ENCODE data around the gene DDX49. TPM values are rescaled to one million over a fixed set of nuclear protein-coding genes. Genes with fewer than 3 reads are reported as not detected.
A peak's percentile ranks its signal among the peaks of the same experiment; 100 is the strongest.

The DDX49 gene
- total and polyA plus RNA-seq, 12 donors, result 16.2 to 74.5 (median 22.1) TPM

DNA sequence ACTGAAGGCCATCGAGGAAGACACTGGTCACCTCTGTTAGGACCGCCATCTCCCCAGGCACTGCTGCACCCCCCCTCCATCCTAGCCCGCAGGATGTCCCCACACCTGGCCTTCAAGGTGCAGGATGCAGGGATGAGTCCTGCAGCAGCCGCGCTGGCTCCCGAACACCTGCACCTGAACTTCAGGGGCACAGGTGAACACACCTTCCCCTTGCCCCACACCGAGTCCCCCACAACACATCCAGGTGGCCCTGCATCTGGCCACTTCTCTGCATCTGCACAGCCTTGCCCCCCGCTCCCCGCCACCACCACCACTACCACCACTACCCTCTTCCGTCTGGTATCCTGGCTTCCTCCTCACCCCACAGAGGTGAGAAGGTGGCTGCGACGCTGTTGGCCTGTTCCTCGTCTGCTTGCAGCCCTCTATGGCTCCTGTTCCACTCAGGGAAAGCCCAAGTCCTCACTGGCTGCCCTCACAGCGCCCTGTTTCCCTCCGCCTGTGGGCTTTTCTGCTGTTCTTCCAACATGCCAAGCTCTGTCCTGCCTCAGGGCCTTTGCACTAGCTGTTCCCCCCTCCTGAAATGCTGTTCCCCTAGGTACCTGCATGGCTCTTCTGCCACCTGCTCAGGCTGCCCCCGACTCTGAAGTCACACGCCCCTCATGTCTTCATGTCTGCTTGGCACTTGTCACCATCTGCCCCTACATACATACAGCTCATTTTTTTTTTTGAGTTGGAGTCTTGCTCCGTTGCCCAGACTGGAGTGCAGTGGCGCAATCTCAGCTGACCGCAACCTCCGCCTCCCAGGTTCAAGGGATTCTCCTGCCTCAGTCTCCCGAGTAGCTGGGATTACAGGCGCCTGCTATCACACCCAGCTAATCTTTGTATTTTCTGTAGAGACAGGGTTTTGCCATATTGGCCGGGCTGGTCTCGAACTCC is 22.2 kb upstream of the DDX49 start:
- 94 to 96% methylated on average over 25 of the region's 25 CpGs for WGBS, 2 donors
- intact Hi-C loops (cut with DNase I), result loop anchor here in 1 of 10 donors (10.0 kb wide), 1 partner anchor 87 kb away; no protein-coding TSS in a partner anchor
- DNase-seq (no peak), ATAC-seq (no peak)
- no peak overlapping the region for H3K4me3 ChIP-seq
- no peak for TF ChIP-seq CTCF (IDR thresholded peaks at IDR 0.05)
- peaks cover 0 to 34% (median 9%) of the 10 kb centered on the region in 9 donors for H3K36me3 ChIP-seq
- H3K27me3 ChIP-seq, result peaks cover 0 to 37% (median 17%) of the 10 kb centered on the region in 7 donors
- no peaks in the 10 kb centered on the region for H3K9me3 ChIP-seq
- H3K27ac ChIP-seq, result no peak overlapping the region
- H3K4me1 ChIP-seq, result peaks cover 3 to 37% (median 16%) of the 10 kb centered on the region in 9 donors

GRCh38 chr19:18898081-18898606 is 21.4 kb upstream of the DDX49 start:
- H3K9me3 ChIP-seq, result no peaks in the 10 kb centered on the region
- H3K27ac ChIP-seq, result no peak overlapping the region
- H3K36me3 ChIP-seq, result peaks cover 0 to 39% (median 11%) of the 10 kb centered on the region in 9 donors
- DNase-seq (no peak), ATAC-seq (peak in 1 of 8 donors; percentile 12)
- no peak for TF ChIP-seq CTCF (IDR thresholded peaks at IDR 0.05)
- intact Hi-C loops (cut with DNase I), result loop anchor here in 1 of 10 donors (10.0 kb wide), 1 partner anchor 87 kb away; no protein-coding TSS in a partner anchor
- 53 to 58% methylated on average over 18 of the region's 18 CpGs for WGBS, 2 donors
- H3K27me3 ChIP-seq, result peaks cover 0 to 37% (median 17%) of the 10 kb centered on the region in 7 donors
- no peak overlapping the region for H3K4me3 ChIP-seq
- H3K4me1 ChIP-seq, result peaks cover 3 to 37% (median 16%) of the 10 kb centered on the region in 9 donors

DNA sequence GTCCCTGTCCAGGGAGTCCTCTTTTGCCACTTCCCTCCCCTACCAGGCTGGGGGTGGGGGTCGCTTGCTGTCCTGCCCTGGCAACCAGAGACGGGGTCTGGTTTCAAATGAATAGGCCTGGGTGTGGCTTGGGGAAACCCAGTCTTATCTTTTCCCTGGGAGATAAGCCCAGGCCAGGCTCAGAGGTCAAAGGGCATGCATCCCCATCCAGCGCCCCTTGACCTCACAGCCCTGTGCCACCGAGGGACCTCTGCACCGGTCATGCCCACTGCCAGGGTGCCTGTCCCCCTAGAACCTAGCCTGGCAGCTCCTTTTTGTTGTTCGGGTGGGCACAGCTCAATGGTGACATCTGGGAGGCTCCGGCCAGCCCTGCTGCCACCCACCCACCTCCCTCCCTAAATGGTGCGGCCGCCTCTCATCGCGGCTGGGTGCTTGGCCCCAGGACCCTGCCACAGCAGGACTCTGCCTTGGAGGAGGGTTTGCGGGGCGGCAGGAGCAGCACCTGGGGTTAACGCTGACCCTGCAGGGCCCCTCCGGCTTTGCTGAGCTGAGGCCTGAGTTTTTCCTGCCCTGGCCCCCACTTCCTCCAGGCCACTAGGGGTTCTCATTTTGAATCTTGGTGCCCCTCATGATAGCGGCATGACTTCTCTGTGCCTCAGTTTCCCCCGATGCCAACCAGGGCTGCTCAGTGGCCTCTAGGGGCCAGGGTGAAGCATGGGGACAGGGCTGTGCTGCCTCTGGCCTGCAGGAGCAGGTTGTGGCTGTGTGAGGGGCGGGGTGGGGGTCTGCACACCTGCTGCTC is 20.7 kb upstream of the DDX49 start:
- peaks cover 3 to 31% (median 16%) of the 10 kb centered on the region in 9 donors for H3K4me1 ChIP-seq
- DNase-seq (no peak), ATAC-seq (no peak)
- H3K9me3 ChIP-seq, result no peaks in the 10 kb centered on the region
- no peak overlapping the region for H3K27ac ChIP-seq
- H3K4me3 ChIP-seq, result no peak overlapping the region
- 77 to 78% methylated on average over 18 of the region's 18 CpGs for WGBS, 2 donors
- intact Hi-C loops (cut with DNase I), result loop anchor here in 1 of 10 donors (10.0 kb wide), 1 partner anchor 86 kb away; no protein-coding TSS in a partner anchor
- H3K36me3 ChIP-seq, result peaks cover 0 to 45% (median 14%) of the 10 kb centered on the region in 9 donors
- peaks cover 0 to 31% (median 17%) of the 10 kb centered on the region in 7 donors for H3K27me3 ChIP-seq
- no peak for TF ChIP-seq CTCF (IDR thresholded peaks at IDR 0.05)
